ENCODE results near the gene GSDME.

The GSDME gene

GRCh38 chr7:24769014-24769830 is 12.0 kb upstream of the GSDME start:
- DNase-seq = no peak

GRCh38 chr7:24767878-24768569 is 10.8 kb upstream of the GSDME start:
- DNase-seq = no peak

- no peak for DNase-seq
Measured at GRCh38 chr7:24764972-24765744, 7.9 kb upstream of the GSDME start.

DNA sequence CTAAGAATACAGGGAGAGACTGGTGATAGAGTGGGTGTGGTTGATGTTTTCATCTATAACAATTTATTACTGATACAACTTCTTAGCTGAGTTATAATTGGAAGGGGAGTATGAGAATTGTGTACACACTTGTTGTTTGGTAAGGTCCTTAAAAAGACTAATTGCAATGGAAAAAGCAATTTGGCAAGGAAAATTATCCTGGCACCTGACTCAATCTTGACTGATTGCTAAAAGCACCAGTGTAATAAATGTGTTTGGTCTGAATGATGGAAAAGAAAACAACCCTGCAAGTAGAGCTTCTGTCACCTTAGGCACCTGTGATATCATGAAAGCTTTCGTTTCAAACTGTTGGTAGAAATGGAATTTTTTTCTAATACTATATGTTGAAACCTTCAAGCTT is 6.7 kb upstream of the GSDME start:
- DNase-seq = no peak

DNA sequence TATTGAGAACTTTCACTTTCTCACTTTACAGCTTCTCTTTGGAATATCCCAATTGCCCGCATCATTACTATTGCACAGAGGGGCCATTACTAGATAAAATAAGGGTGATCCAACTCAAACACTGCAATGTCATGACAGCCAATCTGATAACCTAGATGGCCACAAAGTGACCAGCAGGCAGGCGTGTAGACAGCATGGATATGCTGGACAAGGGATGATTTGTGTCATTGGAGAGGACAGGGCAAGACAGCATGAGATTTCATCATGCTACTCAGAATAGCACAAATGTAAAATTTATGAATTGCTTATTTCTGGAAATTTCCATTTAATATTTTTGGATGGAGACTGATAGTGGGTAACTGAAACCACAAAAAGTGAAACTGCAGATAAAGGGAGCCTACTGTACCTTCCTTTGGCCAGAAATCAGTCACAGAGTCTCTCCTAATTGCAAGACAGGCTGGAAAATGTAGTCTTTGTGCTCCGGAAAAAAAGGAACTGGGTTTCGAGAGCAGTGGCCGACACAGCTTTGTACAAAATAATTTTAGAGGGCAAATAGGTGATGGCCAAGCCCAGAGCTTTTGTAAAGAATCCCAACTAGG is 6.1 kb upstream of the GSDME start:
- no peak for DNase-seq

DNA sequence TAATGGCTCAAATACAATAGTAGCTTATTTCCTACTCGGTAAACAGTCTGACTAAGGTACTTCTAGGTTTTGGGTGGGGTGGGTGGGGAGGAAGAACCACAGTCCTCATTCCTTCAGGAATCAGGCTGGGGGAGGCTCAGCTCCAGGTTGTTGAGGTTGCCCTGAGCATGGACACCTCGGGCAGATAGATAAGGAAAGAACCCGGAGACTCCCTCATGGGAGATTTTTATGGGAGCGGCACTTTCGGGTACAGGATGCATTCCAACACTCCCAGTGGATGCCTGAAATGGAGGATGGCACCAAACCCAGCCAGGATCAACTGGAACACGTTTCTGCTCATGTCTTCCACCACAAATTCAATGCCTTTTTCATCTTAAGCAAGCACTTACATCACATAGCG is 5.5 kb upstream of the GSDME start:
- no peak for DNase-seq

DNA sequence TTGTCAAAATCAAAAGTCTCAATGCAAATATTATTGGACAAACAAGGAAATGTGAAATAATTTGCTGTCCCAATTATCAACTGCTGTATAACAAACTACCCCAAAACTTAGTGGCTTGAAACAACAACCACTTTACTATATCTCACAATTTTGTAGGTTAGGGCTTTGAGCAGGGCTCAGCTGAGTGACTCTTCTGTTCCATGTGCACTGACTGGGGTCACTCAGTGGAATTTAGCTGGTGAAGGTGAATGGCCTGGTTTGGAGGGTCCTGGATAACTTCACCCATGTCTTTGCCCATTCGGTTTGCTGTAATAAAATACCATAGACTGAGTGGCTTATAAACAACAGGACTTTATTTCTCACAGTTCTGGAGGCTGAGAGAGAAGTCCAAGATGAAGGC is 3.7 kb upstream of the GSDME start:
- no peak for DNase-seq

DNA sequence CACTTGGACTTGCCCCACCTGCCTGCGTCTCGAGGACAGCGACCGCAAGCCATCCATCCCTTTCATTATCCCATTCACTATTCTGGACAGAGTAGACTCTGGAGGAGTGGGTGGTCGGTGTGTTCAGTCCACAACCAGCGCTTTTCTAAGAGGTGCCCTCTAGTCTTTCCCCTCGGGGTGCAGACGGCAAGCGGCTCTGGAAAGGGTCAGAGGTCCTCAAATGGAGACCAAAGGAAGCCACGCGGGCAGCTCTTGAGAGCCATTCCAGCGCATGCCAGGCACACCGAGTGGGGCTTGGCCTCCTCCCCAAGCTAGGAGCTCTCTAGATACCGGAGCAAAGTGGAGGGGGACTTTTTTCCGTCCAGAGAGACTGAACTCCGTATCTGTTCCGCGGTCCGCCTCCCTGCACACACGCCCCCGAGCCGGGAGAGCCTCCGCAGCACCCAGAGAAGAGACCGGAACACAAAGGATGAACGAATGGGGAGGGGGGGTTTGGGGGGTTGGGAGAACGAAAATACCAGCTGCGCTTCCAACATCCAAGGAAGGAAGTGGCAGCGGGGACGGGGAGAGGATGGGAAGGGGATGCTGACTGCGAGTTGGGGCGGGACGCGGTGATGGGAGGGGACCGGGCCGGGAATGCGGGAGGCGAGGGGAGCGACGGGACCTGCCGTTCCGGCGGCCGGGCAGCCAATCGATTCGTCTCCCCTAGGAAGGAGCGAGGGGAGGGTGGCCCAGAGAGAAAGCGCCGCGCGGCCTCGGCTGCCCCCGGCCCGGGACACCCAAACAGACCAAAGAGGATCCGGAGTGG is 515 bp downstream of the GSDME start:
- DNase-seq = peak; percentile 21

- no peak for DNase-seq
Measured at GRCh38 chr7:24755541-24756407, 1.5 kb downstream of the GSDME start.

DNA sequence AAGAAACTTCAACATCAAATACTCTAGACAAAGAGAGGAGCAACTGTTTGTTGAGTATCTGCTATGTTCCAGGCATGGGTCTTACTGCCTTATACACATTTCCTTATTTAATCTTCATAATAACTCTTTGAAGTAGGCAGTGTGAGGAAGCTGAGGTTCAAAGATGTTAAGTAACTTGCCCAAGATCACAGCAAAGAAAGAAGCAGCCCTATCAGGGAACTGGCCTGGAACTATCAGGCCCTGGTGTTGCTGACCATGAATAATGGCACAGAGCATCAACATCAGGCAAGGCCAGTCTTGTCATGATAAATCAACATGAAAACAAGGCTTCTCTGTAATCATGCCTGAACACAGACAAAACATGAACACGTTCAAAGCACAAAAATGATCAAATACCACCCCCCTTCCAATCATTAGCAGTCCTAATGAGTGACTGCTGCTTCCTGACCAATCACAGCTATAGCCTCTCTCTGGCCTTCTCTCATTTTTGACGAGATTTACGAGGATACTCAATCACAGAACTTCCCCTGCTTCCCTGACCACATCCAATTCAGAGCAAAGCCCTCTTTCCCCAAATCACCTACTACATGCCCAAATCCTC is 2.3 kb downstream of the GSDME start:
- DNase-seq = no peak

GRCh38 chr7:24752073-24752800 is 5.0 kb downstream of the GSDME start:
- no peak for DNase-seq

DNA sequence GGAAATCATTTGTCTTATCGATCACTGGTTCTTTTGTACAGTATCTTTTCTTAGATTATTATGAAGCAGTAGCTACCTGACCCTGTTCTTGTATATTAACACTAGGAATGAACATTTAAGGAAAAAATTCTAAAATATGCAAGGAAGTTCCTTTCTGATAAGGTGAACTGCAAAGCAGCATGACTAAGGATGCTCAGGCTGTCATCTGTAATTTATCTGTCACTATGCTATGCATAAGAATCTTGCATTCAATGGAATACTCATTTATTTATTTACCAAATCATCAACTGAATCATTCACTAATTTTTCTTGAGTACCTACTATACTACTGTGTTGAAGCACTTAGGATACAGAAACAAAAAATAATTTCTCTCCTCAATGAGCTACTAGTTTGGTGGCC is 5.8 kb downstream of the GSDME start:
- no peak for DNase-seq

DNA sequence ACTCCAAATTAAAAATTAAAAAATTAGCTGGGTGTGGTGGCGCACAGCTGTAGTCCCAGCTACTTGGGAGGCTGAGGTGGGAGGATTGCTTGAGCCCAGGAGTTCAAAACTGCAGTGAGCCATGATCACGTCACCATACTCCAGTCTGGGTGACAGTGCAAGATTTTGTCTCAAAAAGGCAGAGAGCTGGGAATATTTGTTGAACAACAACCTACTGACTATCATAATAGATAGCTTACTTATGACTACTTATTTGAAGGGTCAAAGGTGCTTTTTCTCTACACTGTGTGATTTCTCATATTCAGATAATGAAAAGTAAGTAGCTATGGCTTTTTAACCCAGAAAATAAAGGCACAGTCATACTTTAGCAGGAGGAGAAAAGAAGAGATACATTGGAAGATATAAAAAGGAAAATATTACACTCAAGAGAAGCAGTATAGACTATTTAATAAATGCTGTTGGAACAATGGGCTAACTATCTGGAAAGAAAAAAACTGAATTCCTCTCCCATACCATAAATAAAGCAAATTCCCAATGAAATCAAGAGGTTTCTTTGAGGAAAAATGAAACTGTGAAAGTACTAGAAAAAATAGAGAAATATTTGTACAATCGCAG is 6.7 kb downstream of the GSDME start:
- DNase-seq = no peak

DNA sequence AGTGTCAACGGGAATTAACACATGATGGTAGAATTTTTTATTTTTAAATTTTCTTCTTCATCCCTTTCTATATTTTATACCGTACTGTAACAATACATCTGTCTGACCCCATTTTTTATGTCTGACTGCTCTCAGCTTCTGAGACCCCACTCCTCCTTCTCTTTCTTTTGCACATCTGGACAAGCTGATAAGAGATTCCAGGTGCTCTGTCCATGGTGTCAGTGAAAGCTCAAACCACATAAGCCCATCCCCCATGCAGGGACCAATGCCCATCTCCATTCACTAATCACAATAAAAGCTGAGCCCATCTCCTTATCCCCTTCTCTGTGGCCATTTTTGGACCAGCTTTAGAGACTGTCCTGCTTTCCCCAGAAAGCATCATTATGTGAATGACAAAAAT is 8.7 kb downstream of the GSDME start:
- no peak for DNase-seq

- no peak for DNase-seq
Measured at GRCh38 chr7:24745355-24745754, 11.9 kb downstream of the GSDME start.

DNA sequence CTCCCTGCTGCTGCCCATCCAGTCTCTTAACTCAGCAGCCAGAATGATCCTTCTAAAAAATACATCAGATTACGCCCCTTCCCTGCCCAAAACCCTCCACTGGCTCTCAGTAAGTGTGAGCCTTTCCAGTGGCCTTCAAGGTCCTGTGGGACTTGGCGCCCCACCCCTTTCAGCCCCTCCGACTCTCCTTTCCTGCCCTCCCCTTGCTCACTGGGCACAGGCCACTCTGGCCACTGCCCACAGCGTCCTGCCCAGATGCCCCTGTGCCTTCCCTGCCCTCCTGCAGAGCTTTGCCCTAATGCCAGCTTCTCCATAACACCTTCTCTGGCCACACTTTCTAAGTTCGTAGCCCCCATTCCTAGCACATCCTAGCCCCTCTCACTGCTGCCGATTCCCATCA is 13.8 kb downstream of the GSDME start:
- no peak for DNase-seq

DNA sequence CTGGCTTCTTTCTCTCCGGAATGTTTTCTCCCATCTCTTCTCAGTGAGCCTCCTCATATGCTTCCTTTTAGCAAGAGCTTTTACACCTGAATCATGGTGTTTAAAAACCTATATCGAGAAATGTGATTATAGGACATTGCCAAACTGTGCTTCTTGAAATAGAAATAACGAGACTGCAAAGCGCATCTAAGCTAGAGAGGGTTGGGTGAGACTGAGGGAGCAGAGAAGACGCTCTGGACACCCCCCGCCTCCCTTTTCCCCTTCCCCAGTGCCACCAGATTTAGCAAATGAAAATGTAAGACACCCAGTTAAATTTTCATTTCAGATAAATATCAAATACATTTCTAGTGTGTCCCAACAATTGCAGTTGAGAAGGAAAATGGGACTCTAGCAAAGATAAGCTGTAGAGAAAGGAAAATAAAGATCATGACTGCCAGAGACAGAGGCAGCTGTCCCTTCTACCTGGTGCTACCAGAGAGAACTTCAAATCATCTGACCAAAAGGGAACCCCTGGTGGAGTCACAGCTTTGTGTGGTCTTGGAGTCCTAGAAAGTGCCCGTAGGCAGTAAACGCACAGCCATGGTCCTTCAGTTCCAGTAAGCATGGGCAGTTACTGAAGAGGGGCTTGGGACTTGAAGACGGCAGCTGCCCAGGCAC is 14.6 kb downstream of the GSDME start:
- no peak for DNase-seq

GRCh38 chr7:24741679-24742505 is 15.4 kb downstream of the GSDME start:
- DNase-seq = no peak

All from 8988T (cell line).